Measurements from ENCODE around the gene INAVA. TPM values are rescaled to one million over a fixed set of nuclear protein-coding genes. Genes with fewer than 3 reads are reported as not detected.

The INAVA gene
- total and polyA plus RNA-seq, 10 of the 15 experiments (the other 5 are each of a cell fraction or from before 2014, with no cell fraction given): 3.6 to 15.4 (median 9.5) TPM

- TF ChIP-seq, protein P1, sequence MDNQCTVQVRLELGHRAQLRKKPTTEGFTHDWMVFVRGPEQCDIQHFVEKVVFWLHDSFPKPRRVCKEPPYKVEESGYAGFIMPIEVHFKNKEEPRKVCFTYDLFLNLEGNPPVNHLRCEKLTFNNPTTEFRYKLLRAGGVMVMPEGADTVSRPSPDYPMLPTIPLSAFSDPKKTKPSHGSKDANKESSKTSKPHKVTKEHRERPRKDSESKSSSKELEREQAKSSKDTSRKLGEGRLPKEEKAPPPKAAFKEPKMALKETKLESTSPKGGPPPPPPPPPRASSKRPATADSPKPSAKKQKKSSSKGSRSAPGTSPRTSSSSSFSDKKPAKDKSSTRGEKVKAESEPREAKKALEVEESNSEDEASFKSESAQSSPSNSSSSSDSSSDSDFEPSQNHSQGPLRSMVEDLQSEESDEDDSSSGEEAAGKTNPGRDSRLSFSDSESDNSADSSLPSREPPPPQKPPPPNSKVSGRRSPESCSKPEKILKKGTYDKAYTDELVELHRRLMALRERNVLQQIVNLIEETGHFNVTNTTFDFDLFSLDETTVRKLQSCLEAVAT (IDR thresholded peaks at IDR 0.05): peak; percentile 91
- TF ChIP-seq, protein P2, sequence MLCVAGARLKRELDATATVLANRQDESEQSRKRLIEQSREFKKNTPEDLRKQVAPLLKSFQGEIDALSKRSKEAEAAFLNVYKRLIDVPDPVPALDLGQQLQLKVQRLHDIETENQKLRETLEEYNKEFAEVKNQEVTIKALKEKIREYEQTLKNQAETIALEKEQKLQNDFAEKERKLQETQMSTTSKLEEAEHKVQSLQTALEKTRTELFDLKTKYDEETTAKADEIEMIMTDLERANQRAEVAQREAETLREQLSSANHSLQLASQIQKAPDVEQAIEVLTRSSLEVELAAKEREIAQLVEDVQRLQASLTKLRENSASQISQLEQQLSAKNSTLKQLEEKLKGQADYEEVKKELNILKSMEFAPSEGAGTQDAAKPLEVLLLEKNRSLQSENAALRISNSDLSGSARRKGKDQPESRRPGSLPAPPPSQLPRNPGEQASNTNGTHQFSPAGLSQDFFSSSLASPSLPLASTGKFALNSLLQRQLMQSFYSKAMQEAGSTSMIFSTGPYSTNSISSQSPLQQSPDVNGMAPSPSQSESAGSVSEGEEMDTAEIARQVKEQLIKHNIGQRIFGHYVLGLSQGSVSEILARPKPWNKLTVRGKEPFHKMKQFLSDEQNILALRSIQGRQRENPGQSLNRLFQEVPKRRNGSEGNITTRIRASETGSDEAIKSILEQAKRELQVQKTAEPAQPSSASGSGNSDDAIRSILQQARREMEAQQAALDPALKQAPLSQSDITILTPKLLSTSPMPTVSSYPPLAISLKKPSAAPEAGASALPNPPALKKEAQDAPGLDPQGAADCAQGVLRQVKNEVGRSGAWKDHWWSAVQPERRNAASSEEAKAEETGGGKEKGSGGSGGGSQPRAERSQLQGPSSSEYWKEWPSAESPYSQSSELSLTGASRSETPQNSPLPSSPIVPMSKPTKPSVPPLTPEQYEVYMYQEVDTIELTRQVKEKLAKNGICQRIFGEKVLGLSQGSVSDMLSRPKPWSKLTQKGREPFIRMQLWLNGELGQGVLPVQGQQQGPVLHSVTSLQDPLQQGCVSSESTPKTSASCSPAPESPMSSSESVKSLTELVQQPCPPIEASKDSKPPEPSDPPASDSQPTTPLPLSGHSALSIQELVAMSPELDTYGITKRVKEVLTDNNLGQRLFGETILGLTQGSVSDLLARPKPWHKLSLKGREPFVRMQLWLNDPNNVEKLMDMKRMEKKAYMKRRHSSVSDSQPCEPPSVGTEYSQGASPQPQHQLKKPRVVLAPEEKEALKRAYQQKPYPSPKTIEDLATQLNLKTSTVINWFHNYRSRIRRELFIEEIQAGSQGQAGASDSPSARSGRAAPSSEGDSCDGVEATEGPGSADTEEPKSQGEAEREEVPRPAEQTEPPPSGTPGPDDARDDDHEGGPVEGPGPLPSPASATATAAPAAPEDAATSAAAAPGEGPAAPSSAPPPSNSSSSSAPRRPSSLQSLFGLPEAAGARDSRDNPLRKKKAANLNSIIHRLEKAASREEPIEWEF (IDR thresholded peaks at IDR 0.05; ENCODE audit: insufficient replicate concordance, low read depth, low read length): no peak
- TF ChIP-seq BACH1 (IDR thresholded peaks at IDR 0.05; ENCODE audit: borderline replicate concordance): peak; percentile 86; the same call in 1 of the 2 replicates
- no peak for TF ChIP-seq SREBF1 (IDR thresholded peaks at IDR 0.05; ENCODE audit: low read length)
- TF ChIP-seq, protein P3, sequence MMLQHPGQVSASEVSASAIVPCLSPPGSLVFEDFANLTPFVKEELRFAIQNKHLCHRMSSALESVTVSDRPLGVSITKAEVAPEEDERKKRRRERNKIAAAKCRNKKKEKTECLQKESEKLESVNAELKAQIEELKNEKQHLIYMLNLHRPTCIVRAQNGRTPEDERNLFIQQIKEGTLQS (IDR thresholded peaks at IDR 0.05; ENCODE audit: borderline replicate concordance, extremely low read depth, low read depth, low read length): no peak
- no peak for TF ChIP-seq NR2C1 (IDR thresholded peaks at IDR 0.05)
- peak; percentile 98 for TF ChIP-seq EED (IDR thresholded peaks at IDR 0.05; ENCODE audit: low read depth)
- TF ChIP-seq GATAD2B (conservative IDR thresholded peaks at IDR 0.05; ENCODE audit: low read depth): peak; percentile 95
- TF ChIP-seq WRNIP1 (IDR thresholded peaks at IDR 0.05; ENCODE audit: borderline replicate concordance, low read depth, low read length): no peak
- TF ChIP-seq IKZF2 (IDR thresholded peaks at IDR 0.05): peak; percentile 96
- no peak for TF ChIP-seq CBX5 (IDR thresholded peaks at IDR 0.05; ENCODE audit: low read depth)
- TF ChIP-seq DPF2 (IDR thresholded peaks at IDR 0.05): peak; percentile 96
- no peak for TF ChIP-seq GABPA (IDR thresholded peaks at IDR 0.05; ENCODE audit: low read depth)
- no peak for TF ChIP-seq SRF (IDR thresholded peaks at IDR 0.05; ENCODE audit: low read depth in 2 of 2, low read length in 2 of 2)
- no peak for TF ChIP-seq E2F4 (IDR thresholded peaks at IDR 0.05; ENCODE audit: low read depth, low read length)
- TF ChIP-seq, protein P4, sequence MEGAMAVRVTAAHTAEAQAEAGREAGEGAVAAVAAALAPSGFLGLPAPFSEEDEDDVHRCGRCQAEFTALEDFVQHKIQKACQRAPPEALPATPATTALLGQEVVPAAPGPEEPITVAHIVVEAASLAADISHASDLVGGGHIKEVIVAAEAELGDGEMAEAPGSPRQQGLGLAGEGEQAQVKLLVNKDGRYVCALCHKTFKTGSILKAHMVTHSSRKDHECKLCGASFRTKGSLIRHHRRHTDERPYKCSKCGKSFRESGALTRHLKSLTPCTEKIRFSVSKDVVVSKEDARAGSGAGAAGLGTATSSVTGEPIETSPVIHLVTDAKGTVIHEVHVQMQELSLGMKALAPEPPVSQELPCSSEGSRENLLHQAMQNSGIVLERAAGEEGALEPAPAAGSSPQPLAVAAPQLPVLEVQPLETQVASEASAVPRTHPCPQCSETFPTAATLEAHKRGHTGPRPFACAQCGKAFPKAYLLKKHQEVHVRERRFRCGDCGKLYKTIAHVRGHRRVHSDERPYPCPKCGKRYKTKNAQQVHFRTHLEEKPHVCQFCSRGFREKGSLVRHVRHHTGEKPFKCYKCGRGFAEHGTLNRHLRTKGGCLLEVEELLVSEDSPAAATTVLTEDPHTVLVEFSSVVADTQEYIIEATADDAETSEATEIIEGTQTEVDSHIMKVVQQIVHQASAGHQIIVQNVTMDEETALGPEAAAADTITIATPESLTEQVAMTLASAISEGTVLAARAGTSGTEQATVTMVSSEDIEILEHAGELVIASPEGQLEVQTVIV (IDR thresholded peaks at IDR 0.05; ENCODE audit: borderline replicate concordance, partially characterized antibody): no peak
- TF ChIP-seq USF1 (IDR thresholded peaks at IDR 0.05; ENCODE audit: borderline replicate concordance, extremely low read length, insufficient read depth, low read depth, low read length): no peak
- TF ChIP-seq RBBP5 (conservative IDR thresholded peaks at IDR 0.05): no peak
- peak; percentile 65 for TF ChIP-seq LARP7 (IDR thresholded peaks at IDR 0.05)
Measured at GRCh38 chr1:200888349-200888838, 6.3 kb upstream of the INAVA start (continued).

Data from GM12878 (cell line).